PFSK-1 (cell line): ENCODE results near the gene RPL12.

ENCODE experiments used
- POLR2AphosphoS5 ChIP-seq: IDR thresholded peaks from 2 replicates; pipeline ENCODE4 v1.6.1; 2012; ENCODE audit warnings: low read depth, mild to moderate bottlenecking, control low read depth, low read length, moderate library complexity
- SIN3A ChIP-seq: IDR thresholded peaks from 2 replicates; pipeline ENCODE4 v1.6.1; 2012; ENCODE audit warnings: mild to moderate bottlenecking, low read length, moderate library complexity, borderline replicate concordance; ENCODE audit not compliant: insufficient read depth
- TAF1 ChIP-seq: IDR thresholded peaks from 2 replicates; pipeline ENCODE4 v1.6.1; 2012; ENCODE audit warnings: low read length, control low read depth, borderline replicate concordance; ENCODE audit not compliant: insufficient read depth
- TF ChIP-seq, protein P1 (sequence below), 2 experiments: IDR thresholded peaks; 2 replicates each; pipeline versions ENCODE4 v1.6.1 to v1.8.0; 2011 to 2012; ENCODE audit warnings: low read depth in 2 of 2, low read length in 2 of 2, control low read depth in 1 of 2, inconsistent platforms in 1 of 2, mild to moderate bottlenecking in 1 of 2, moderate library complexity in 1 of 2; ENCODE audit not compliant: insufficient read depth in 1 of 2

DNA sequence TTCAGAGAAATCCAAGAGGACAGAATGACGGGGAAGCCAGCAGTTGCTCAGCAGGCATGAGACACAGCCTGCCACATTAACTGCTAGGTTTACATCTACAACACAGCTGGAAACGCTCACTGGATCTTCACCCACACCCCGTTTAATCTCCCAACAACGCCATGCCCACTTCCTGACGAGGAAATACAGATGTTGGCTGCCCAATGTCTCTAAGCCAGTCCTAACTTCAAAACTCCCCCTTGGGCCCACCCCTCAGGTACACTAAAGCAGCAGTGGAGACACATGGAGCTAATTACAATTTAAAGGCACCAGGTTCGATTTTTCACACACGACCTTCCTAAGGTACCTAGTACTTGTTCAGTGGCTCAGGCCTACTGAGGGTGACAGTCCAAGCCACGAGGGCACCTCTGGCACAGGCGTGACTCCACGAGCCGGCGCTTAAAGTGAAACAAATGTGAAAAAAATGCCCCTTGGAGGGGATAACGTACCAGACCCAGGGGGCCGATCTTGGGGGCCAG lies 904 bp downstream of the RPL12 start:
- TF ChIP-seq POLR2AphosphoS5 (no peak), SIN3A (no peak), TAF1 (no peak)
- TF ChIP-seq, protein P1, sequence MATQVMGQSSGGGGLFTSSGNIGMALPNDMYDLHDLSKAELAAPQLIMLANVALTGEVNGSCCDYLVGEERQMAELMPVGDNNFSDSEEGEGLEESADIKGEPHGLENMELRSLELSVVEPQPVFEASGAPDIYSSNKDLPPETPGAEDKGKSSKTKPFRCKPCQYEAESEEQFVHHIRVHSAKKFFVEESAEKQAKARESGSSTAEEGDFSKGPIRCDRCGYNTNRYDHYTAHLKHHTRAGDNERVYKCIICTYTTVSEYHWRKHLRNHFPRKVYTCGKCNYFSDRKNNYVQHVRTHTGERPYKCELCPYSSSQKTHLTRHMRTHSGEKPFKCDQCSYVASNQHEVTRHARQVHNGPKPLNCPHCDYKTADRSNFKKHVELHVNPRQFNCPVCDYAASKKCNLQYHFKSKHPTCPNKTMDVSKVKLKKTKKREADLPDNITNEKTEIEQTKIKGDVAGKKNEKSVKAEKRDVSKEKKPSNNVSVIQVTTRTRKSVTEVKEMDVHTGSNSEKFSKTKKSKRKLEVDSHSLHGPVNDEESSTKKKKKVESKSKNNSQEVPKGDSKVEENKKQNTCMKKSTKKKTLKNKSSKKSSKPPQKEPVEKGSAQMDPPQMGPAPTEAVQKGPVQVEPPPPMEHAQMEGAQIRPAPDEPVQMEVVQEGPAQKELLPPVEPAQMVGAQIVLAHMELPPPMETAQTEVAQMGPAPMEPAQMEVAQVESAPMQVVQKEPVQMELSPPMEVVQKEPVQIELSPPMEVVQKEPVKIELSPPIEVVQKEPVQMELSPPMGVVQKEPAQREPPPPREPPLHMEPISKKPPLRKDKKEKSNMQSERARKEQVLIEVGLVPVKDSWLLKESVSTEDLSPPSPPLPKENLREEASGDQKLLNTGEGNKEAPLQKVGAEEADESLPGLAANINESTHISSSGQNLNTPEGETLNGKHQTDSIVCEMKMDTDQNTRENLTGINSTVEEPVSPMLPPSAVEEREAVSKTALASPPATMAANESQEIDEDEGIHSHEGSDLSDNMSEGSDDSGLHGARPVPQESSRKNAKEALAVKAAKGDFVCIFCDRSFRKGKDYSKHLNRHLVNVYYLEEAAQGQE (IDR thresholded peaks at IDR 0.05; ENCODE audit: insufficient read depth in 1 of 2, low read depth in 2 of 2, low read length in 2 of 2): no peak
